ENCODE measurements around the gene ACR. TPM values are rescaled to one million over a fixed set of nuclear protein-coding genes. Genes with fewer than 3 reads are reported as not detected.

The ACR gene
- 0.34 and 0.79 TPM in 2 replicates for total RNA-seq

GRCh38 chr22:50737728-50738648 is at the start of gene ACR:
Gene ACR, plus strand, starts transcription at chr22:50738204. Its CDS starts 32 bp downstream, at chr22:50738236.
- DNase-seq, result no peak

GRCh38 chr22:50688448-50688847 is 49.6 kb upstream of the ACR start:
- no peak for DNase-seq

- peak; percentile 66 for DNase-seq
These were observed 46.5 kb upstream of the ACR start for GRCh38 chr22:50691521-50691920.

GRCh38 chr22:50693462-50693861 is 44.5 kb upstream of the ACR start:
- DNase-seq, result no peak

- DNase-seq, result no peak
These were observed 43.9 kb upstream of the ACR start for GRCh38 chr22:50694099-50694605.

GRCh38 chr22:50694766-50695420 is 43.1 kb upstream of the ACR start:
- no peak for DNase-seq

- DNase-seq, result no peak
These were observed 42.4 kb upstream of the ACR start for GRCh38 chr22:50695421-50696250.

GRCh38 chr22:50696251-50696798 is 41.7 kb upstream of the ACR start:
- no peak for DNase-seq

GRCh38 chr22:50696799-50697561 is 41.0 kb upstream of the ACR start:
- DNase-seq, result no peak

- no peak for DNase-seq
These were observed 40.1 kb upstream of the ACR start for GRCh38 chr22:50697667-50698506.

GRCh38 chr22:50698546-50698945 is 39.5 kb upstream of the ACR start:
- DNase-seq, result peak; percentile 44

- DNase-seq, result no peak
These were observed 38.8 kb upstream of the ACR start for GRCh38 chr22:50699001-50699755.

- DNase-seq, result no peak
These were observed 38.1 kb upstream of the ACR start for GRCh38 chr22:50699756-50700386.

- peak; percentile 44 for DNase-seq
These were observed 37.5 kb upstream of the ACR start for GRCh38 chr22:50700387-50701075.

GRCh38 chr22:50701076-50701419 is 37.0 kb upstream of the ACR start:
- DNase-seq, result no peak

GRCh38 chr22:50701428-50702154 is 36.4 kb upstream of the ACR start:
- no peak for DNase-seq

- DNase-seq, result no peak
These were observed 35.7 kb upstream of the ACR start for GRCh38 chr22:50702261-50702671.

All from dermis blood vessel endothelial cell (primary cell).